H1 (cell line): ENCODE data around the gene AGBL4. TPM values are rescaled to one million over a fixed set of nuclear protein-coding genes. Genes with fewer than 3 reads are reported as not detected.

ENCODE experiments used
- CTCF ChIP-seq, 3 experiments: IDR thresholded peaks; 1 replicate in 2 of 3; 2 replicates in 1 of 3; pipeline versions ENCODE4 v1.5.1 to v1.6.1; 2011; ENCODE audit warnings: low read length in 3 of 3, mild to moderate bottlenecking in 3 of 3, inconsistent platforms in 2 of 3, low read depth in 1 of 3, moderate library complexity in 1 of 3; ENCODE audit not compliant: insufficient read depth in 1 of 3; ENCODE audit errors: control extremely low read depth in 1 of 3
- GABPA ChIP-seq: IDR thresholded peaks from 2 replicates; pipeline ENCODE4 v1.6.1; 2011; ENCODE audit warnings: mild to moderate bottlenecking, low read length, moderate library complexity, borderline replicate concordance; ENCODE audit not compliant: insufficient read depth
- SP1 ChIP-seq: IDR thresholded peaks from 2 replicates; pipeline ENCODE4 v1.6.1; 2011; ENCODE audit warnings: low read depth, low read length
- polyA plus RNA-seq, 7 experiments: library from polyadenylated mRNA; depleted of rRNA in 3 of 7; stranded (reverse) in 5 of 7; unstranded in 2 of 7; fragments of >200 nt in 5 of 7; fragments of 200-250 nt in 2 of 7; gene quantifications; 1 replicate in 5 of 7; 2 replicates in 1 of 7; 4 replicates in 1 of 7; pipeline versions ENCODE4 v1.2.1 to v1.2.3, GENCODE V29; 2011 to 2013; ENCODE audit warnings: missing spikeins in 2 of 7, mixed read lengths in 2 of 7
- total RNA-seq: library from RNA; stranded (reverse); fragmentation: NEBNext Ultra II Directional; extraction: Animal tissue kit (Norgen Biotek cat#: 25700); gene quantifications from 2 replicates; pipeline ENCODE4 v1.2.1, GENCODE V29; 2021
- TF ChIP-seq, protein P1 (sequence below): fragments of 300-600 bp; sonication (generic); IDR thresholded peaks from 2 replicates; pipeline ENCODE4 v1.7.1; 2012; ENCODE audit warnings: low read length, moderate library complexity, mild to moderate bottlenecking, inconsistent platforms; ENCODE audit not compliant: insufficient replicate concordance

AGBL4 gene
- total and polyA plus RNA-seq, 2 of the 8 experiments (the other 6 are each of a cell fraction or from before 2014, with no cell fraction given) = 0.41 to 0.45 TPM

- TF ChIP-seq, protein P1, sequence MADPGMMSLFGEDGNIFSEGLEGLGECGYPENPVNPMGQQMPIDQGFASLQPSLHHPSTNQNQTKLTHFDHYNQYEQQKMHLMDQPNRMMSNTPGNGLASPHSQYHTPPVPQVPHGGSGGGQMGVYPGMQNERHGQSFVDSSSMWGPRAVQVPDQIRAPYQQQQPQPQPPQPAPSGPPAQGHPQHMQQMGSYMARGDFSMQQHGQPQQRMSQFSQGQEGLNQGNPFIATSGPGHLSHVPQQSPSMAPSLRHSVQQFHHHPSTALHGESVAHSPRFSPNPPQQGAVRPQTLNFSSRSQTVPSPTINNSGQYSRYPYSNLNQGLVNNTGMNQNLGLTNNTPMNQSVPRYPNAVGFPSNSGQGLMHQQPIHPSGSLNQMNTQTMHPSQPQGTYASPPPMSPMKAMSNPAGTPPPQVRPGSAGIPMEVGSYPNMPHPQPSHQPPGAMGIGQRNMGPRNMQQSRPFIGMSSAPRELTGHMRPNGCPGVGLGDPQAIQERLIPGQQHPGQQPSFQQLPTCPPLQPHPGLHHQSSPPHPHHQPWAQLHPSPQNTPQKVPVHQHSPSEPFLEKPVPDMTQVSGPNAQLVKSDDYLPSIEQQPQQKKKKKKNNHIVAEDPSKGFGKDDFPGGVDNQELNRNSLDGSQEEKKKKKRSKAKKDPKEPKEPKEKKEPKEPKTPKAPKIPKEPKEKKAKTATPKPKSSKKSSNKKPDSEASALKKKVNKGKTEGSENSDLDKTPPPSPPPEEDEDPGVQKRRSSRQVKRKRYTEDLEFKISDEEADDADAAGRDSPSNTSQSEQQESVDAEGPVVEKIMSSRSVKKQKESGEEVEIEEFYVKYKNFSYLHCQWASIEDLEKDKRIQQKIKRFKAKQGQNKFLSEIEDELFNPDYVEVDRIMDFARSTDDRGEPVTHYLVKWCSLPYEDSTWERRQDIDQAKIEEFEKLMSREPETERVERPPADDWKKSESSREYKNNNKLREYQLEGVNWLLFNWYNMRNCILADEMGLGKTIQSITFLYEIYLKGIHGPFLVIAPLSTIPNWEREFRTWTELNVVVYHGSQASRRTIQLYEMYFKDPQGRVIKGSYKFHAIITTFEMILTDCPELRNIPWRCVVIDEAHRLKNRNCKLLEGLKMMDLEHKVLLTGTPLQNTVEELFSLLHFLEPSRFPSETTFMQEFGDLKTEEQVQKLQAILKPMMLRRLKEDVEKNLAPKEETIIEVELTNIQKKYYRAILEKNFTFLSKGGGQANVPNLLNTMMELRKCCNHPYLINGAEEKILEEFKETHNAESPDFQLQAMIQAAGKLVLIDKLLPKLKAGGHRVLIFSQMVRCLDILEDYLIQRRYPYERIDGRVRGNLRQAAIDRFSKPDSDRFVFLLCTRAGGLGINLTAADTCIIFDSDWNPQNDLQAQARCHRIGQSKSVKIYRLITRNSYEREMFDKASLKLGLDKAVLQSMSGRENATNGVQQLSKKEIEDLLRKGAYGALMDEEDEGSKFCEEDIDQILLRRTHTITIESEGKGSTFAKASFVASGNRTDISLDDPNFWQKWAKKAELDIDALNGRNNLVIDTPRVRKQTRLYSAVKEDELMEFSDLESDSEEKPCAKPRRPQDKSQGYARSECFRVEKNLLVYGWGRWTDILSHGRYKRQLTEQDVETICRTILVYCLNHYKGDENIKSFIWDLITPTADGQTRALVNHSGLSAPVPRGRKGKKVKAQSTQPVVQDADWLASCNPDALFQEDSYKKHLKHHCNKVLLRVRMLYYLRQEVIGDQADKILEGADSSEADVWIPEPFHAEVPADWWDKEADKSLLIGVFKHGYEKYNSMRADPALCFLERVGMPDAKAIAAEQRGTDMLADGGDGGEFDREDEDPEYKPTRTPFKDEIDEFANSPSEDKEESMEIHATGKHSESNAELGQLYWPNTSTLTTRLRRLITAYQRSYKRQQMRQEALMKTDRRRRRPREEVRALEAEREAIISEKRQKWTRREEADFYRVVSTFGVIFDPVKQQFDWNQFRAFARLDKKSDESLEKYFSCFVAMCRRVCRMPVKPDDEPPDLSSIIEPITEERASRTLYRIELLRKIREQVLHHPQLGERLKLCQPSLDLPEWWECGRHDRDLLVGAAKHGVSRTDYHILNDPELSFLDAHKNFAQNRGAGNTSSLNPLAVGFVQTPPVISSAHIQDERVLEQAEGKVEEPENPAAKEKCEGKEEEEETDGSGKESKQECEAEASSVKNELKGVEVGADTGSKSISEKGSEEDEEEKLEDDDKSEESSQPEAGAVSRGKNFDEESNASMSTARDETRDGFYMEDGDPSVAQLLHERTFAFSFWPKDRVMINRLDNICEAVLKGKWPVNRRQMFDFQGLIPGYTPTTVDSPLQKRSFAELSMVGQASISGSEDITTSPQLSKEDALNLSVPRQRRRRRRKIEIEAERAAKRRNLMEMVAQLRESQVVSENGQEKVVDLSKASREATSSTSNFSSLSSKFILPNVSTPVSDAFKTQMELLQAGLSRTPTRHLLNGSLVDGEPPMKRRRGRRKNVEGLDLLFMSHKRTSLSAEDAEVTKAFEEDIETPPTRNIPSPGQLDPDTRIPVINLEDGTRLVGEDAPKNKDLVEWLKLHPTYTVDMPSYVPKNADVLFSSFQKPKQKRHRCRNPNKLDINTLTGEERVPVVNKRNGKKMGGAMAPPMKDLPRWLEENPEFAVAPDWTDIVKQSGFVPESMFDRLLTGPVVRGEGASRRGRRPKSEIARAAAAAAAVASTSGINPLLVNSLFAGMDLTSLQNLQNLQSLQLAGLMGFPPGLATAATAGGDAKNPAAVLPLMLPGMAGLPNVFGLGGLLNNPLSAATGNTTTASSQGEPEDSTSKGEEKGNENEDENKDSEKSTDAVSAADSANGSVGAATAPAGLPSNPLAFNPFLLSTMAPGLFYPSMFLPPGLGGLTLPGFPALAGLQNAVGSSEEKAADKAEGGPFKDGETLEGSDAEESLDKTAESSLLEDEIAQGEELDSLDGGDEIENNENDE = no peak
- TF ChIP-seq GABPA = no peak
- TF ChIP-seq CTCF (IDR thresholded peaks at IDR 0.05; ENCODE audit: control extremely low read depth in 1 of 3, insufficient read depth in 1 of 3, low read depth in 1 of 3, low read length in 3 of 3) = no peak
- TF ChIP-seq SP1 = no peak
- TF ChIP-seq, all 59 proteins: peak for 0
These were observed 1297.6 kb downstream of the AGBL4 start (continued) for GRCh38 chr1:48726139-48726538.
